Myocyte (in vitro differentiated cells): Measurements from ENCODE around the gene RIC3. TPM values are rescaled to one million over a fixed set of nuclear protein-coding genes. Genes with fewer than 3 reads are reported as not detected.
A peak's percentile ranks its signal among the peaks of the same experiment; 100 is the strongest.

Source experiments
- DNase-seq: peaks from one replicate; pipeline ENCODE4 v3.0.0-alpha.2; 2012; ENCODE audit warnings: low read depth
- total RNA-seq: library from RNA; depleted of rRNA; stranded (reverse); fragments of >200 nt; gene quantifications from 2 replicates; pipeline ENCODE4 v1.2.3, GENCODE V29; 2014

Gene RIC3
- total RNA-seq, 1 donor from 2014 or later = not detected

DNA sequence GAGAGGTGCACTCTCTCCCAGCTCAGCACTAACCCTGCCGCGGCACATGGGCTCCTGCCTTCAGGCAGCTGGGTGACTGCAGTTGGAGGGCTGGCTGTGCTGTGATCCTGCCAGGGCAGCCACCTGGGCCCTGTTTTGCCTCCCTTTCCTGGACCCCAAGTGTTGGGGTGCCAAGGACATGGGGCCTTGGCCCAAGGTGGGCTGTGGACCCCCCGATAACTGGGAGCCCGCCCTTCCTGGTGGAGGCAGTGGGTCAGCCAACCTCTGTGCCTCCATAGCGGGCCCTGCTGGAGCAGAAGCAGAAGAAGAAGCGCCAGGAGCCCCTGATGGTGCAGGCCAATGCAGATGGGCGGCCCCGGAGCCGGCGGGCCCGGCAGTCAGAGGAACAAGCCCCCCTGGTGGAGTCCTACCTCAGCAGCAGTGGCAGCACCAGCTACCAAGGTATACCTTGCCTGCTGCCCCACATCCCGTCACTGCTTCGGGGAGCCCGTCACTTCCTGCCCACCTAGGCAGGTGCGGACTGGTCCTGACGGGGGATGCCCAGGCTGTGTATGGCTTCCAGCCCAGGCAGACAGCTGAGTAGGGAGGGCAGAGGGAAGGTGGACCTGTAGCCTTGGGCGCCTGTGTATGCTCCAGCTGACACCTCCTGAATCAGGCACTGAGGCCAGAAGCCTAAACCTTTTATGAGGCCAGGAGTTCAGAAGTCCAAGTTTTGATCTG is 78.9 kb downstream of the RIC3 start:
- DNase-seq = no peak

DNA sequence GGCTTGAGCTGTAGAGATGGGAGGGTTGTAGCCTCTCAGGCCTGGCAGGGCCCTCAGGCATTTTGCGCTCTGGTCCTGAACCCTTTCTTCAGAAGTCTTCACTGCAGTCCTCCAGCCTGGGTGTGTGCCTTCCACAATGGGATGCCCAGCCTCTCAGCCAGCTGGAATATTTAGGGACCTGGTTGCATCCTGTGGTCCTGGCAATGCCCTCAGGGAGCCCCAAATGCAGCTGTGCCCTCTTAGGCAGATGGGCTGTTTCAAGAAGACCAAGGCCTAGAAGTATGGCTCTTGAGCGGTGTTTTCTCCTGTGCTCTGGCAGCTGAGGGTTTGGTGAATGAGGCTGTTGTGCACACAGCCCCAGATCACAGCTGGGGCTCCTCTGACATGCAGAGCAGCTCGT is 81.1 kb downstream of the RIC3 start:
- peak; percentile 60 for DNase-seq

DNA sequence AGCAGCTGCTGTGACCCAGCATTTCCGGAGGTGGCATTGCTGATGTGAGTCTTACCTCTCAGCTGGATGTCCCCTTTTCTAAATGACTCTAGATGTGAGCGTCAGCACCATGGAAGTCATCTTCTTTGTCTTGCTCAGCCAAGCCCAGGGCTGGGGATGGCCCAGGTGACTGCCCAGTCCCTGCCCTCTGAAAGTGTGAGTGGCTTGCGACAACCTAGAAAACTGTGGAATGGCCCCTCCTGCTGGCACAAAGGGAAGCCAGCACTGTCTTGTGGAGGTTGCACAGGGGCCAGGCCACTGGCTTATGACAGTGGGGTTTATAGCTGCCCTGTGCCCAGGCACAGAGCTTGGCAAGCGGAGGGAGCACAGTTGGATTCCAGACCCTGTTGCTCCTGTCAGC is 81.6 kb downstream of the RIC3 start:
- no peak for DNase-seq

DNA sequence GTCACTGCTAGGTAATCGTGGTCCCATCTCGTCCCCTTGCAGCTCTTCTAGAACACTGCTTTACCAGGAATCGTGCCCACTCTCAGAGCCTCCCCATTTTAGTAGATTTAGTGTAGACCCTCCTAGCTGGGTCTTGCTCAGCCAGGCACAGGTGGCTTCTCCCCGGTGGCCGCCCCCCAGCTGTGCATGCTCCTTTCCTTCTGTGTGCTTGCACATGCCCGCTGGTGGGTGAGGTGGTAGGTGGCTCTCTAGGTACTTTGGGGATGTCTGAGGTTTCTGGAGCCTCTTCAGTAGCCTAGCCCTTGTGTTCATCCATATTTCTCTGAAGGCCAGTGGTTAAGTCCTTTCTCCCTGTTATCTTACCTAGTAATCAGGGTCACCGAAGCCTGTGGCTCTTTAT is 82.3 kb downstream of the RIC3 start:
- no peak for DNase-seq

DNA sequence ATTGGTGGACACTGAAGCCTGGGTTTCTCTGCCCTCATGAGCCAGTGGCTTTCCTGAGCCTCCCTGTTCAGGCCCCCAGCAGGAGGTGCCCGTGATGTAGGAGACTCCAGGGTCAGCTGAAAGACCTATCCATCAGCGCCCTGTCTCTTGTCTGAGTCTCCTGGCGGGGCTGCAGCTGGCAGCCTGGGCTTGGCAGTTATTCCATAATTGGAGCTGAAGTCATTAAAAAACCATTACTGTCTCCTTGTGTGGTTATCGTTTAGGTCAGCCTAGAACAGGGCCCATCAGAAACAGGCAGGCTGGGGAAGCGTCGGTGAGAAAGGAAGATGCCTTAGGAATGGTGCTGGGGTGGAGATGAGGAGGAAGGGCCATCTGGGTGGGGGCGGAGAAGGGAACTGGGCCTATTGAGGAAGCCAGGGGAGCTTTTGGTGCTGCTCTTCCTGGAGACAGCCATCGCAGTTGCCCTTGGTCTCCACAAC is 82.8 kb downstream of the RIC3 start:
- peak; percentile 83 for DNase-seq

DNA sequence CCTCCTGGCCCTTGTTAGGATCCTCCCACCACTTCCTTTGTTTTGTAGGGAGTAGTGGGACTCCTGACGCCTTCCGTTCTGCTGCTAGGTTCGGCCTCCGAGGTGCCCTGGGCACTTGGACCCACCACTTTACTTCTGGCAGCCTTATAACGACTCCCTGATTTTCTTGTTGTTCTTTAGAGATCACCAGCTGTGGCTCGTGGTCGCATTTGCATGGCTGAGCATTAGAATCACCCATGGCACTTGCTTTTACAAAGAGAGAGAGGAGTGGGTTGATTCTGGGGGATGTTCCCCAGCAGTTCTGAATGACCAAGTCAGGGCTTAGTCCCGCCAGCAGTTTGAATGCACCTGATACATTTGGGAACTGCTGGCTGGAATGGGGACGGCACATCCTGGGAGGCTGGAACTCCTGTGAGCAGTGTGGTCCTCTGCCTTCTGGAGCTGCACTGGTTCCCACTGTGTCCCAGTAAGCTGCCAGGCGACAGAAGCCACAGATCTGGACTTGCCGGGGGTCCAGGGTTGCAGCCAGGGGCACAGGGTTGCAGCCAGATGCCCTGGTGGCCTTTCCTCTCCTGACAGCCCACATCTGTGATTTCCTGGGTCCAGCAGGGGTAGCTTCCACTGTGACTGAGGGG is 83.7 kb downstream of the RIC3 start:
- peak; percentile 73 for DNase-seq

DNA sequence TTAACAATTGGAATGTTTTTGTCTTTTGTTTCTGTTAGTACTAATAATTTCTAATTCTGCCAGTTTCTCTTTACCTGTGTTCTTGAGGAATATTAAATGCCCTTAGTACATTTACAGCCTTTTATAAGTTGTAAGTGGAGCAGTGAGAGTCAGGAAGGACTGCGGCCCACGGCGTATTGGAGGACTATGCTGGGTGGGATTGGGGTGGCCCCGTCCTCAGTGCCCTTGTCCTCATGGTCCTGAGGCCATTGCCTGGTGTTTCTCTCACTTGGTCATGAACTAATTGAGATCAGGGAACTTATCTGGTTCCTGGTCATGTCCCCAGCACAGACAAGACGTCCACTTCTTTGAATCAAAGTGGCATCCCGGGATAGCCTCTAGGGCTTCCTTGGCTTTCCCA is 84.5 kb downstream of the RIC3 start:
- DNase-seq = no peak

DNA sequence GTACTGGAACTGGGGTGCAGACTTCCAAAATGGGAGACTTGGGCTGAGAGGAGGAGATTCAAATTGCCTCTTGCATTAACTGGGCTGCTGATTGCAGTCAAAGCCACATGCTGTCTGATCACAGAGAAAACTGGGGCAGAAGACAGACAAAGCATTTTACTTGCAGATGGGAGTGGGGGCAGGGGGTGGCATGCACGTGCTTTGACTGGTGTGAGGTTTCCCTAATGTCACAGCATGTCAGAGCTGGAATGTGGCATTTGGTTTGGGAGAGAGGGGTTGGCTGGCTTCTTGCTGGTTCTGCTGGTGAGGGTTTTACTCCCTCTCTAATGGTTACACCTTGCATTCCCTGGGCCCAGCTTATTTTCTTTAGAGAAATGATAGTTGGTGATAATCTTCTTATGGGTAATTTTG is 84.9 kb downstream of the RIC3 start:
- peak; percentile 80 for DNase-seq

DNA sequence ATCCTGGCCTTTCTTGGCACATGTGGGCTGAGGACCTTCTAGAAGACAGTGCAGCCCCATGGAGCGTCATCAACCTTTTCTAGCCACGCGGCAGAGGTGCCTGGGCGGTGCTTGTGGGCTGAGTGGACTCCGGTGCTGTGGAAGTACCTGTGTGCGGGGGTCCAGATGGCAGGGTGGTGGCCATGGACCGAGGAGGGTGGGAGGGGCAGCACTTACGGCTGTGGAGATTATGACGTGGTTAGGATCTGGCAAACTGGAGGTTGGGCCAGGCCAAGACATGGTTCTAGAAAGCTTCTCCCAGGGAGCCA is 85.8 kb downstream of the RIC3 start:
- no peak for DNase-seq

DNA sequence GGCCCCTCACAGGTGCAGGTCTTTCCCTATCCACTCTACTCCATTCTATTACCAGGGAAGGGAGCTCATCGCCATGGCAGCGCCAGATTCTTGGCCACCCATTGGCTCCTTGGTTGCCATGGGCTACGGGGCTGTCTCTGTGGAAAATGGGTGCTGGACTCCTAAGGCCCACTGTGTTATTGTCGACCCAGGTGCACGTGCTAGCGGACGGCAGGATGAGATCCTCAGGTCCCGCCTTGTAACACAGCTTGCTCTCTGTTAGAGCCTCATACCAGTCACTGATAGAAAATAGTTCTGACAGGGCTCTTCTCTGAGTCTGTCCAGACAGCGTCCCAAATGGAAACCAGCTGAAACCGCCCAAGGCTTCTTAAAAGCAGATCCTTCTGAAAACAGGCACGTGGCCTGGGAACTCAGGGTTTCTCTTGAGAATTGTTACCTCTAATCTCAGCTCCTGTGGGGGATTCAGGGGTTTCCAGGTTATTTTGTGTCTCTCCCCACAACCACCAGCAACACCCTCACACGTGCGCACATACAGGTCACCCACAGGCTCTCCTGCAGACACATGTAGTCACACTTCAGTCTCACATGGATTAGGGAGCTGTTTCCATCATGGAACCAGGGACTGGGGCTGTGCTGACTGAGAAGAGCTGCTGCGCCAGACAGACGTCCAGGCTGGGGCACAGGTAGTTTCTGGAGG is 86.3 kb downstream of the RIC3 start:
- DNase-seq = no peak

DNA sequence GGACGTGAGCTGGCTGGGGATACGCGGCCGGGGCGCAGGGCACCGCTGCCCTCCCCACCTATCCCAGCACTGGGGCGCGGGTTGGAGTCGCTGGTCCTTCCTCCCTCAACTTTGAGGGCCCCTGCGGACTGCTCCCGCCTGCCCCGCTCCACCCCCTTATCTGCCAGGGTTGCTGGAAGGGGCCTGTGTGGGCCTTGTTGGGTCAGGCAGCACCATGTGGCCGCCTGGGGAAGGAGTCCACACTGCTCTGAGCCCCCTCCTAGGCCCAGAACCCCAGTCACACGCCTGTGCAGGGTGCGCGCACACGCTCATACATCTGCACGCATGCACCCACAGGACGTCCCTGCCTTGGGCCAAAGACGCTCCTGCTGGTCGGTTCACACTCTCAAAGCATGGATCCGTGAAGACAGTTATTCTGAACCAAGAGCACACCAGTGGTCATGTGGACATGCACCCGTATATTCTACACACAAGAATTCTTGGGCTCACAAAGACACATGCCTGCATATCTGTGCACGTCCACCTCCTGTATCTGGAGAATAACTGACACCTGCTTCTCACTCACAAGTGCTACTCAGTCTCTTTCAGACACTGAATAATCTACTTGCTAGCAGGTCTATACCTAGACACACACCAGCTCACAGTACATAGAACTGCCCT is 87.1 kb downstream of the RIC3 start:
- DNase-seq = no peak

DNA sequence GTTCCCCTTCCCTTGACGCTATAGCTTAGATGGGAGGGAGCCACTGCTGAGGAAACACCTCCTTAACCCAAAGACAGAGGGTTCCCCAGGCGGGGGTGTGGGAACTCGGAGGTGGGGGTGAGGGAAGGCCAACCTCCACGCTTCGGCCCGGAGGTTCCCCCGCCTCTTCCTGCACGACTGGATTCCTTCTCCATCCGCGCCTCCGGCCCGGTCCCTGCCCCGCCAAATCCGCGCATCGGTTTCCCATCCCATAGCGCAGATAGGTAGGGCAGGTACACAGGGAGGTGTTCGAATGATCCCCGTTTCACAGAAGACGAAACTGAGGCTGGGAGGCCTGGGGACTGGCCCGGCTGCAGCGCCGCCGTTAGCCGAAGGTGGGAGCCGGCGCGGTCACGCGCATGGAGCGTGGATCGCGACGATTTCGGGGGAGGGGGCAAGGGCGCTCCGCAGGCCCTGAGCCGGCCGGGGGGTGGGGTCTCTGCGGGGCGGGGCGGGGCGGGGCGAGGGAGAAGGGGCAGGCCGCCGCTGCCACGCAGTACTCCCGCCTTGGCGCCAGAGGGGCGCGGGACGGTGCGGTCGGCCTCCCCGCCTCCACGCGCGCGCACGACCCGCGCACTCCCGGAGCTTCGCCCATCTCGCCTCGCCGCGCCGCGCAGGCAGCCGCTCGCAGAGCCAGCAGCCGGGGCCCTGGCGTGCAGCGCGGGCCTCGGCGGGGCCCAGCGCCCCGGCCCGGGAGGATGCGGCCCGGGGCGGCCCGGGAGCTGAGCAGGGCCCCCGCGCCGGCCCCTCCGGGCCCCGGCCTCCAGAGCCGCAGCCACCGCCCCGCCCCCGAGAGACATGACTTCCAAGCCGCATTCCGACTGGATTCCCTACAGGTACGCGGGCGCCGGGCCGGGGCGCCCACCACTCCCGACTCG is 87.9 kb downstream of the RIC3 start, which contains the start of gene TUB:
Gene TUB, plus strand, starts transcription at position 538 of the 917 bp plus-strand sequence. Its CDS starts 300 bp downstream, at position 838.
- DNase-seq = no peak

DNA sequence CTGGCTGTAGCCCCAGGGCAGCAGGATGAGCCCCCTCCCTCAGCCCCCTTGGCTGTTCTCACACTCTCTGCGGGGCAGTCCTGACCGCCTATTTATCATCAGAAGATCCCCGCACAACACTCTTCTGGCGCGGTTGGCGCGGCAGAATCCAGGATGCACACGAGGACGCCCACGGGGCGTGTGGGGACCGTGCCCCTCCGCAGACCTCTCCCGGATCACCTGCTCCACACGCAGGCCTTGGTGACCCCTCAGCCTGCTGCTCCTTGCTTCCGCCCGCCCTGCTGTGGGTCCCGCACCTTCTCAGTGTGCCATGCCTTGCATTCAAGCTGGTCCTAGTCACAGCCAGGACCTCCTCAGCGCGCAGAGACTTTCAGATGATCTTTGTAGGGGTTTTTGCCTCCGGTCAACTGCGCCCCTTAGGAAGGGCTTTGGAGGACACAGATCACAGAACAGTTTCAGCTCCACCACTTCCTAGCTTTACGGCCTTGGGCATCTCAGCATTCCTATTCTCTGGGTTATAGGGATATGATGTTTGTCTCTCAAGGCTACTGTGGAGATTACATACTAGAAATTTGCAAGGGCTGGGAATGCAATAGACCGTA is 88.7 kb downstream of the RIC3 start:
- no peak for DNase-seq

DNA sequence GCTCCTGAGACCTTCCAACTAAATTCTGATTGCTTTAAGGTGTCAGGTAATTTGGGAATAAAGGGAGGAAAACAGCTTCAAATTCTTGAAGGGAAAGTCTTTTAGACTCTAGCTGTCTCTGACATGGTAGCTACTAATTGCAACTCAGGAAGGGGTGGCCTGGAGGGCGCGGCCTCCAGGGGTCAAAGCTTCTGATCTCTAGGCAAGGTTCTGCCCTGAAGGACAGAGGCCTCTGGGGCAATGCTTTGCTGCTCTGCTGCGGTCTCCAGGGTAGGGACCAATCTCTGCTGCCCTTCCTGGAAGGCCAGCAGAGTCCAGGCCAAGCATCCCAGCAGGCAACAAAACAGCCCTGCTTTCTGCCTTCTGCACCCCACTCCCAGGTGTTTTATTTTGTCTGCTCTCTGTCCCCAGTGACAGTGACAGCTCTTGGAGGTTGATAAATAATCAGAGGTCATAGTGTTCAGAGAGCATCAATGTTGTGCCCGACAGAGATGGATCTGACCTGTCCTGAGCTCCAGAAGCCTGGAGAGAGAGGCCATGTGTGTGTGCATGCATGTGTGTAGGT is 89.6 kb downstream of the RIC3 start:
- DNase-seq = no peak

DNA sequence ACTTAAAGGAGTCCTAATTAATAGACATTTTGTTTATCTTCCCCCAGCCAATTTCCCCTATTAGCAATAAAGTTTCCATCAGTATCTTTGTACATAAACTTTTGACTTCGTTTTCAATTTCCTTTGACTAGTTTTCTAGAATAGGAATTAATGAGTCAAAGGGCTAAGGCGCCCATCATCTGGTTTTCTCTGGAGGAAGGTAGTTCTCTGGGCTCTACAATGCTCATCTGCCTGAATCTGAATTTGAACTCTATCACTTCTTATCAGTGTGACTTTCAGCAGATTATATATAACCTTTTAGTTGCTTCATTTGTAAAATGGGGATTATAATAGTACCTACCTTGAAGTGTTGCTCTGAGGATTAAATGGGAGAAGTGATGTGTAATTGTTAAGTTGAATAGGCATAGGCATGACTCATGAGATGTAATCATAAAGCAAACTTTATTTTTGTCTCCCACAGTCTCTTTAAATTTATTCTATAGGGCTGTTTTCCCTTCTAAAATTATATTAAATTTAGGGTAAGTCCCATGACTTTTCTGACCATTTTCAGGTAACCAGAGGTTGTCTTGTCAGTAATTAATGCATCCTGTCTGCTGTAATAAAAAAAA is 93.6 kb downstream of the RIC3 start:
- DNase-seq = no peak

DNA sequence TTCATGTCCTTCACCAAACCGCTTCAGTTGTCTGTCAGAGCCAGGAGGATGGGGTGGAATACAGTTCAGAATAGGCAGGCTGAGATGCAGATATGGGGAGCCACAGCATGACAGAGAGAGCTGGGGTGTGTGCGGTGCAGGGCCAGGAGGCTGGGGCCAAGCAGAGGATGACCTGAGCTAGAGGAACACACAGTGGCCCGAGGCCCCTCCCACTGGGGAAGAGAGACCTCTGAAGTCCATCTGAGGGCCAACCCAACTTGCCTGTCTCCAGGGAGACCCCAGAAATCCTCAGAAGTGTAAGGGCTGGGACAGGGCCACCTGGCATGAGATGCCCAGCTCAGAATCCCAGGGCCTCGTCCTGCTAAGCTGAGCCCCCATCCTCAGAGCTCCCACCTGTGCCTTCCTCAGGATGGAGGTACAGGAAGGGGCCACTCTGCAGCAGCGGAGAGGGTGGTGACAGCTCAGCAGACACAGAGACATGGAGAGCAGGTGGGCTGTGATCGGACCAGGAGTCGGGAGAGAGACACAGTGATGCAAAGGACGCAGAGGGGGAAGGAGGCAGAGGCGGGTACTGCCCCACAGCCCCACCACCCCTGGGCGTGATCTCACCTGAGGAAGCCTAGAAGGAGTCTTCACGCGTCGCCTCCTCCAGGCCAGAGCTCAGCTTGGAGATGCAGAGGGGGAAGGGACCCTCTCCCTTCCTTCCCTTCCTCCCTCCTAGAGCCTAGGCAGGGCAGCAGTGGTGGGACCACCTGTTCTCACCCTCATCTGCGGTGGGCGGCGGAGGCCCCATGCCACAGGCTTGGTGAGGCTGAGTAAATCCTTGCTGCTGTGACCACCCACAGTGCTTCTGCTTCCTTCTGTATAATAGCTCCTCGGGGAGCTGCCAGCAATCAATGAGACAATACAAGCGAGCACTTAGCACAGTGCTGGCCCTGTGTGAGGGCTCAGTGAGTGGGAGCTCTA is 96.9 kb downstream of the RIC3 start:
- no peak for DNase-seq

DNA sequence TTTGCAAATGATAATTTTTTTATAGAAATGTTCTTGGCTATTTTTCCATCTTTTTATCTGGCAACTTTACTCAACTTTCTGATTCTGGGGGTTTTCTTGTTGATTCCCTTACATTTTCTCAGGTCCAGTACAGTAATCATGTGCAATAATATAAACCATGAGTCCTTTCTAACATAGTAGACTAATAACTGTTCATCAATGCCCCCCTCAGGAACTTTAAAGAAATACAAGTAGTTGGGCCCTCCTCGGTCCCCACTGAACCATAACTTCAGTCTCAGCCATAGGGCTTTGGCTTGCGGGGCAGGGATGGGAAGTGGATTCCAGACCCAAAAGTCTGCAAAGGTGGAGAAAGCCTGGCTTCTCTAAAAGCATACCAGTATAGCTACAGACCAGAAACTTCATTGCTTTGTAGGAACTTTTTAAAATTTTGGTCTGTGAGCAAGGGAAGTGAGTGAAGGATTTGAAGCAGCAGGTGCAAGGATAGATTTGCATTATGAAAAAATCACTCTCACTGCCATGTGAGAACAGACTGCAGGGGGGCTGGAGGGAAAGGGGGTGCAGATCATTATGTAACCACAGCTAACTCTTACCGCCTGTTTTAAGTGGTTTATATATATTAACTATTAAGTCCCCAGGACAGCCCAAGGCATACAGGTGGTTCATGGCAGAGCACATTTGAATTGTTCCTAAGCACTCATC is 98.3 kb downstream of the RIC3 start:
- peak; percentile 66 for DNase-seq

DNA sequence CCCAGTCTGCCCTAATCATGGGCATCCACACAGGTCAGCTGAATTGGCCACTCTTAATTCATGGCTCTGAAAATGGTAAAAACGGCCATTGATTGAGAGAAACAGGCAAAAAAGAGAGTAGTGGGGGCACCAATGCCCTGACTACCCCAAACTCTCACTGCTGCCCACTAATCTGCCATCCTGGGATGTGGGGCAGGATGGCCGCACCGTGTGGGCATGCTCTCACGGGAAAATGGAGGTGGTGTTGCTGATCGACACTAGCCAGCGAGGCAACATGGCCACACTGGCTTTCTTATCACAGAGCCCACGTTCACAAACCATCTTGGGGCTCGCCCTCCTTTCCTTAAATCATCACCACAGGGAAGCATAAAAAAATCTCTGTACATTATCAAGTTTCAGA is 99.1 kb downstream of the RIC3 start:
- DNase-seq = no peak
